MCF 10A (cell line): Measurements from ENCODE around the gene SERPINB5. TPM values are rescaled to one million over a fixed set of nuclear protein-coding genes. Genes with fewer than 3 reads are reported as not detected.

Experiments
- BruUV-seq: library from RNA; stranded (reverse); fragments of 400-500 nt; replicated peaks from 2 replicates; lab custom pipeline; 2021; lab: Mats Ljungman, UMichigan
- CTCF ChIA-PET: fragments of 300-600 bp; sonication (Branson Sonifier 250); formaldehyde crosslinking; extraction: SDS; loops from one replicate; lab custom pipeline; 2021; ENCODE audit warnings: antibody characterized with exemption, inconsistent platforms; lab: Yijun Ruan, JAX
- POLR2A ChIA-PET: fragments of 300-600, 350-650 bp; sonication (Branson Sonifier 250); formaldehyde crosslinking; extraction: SDS; loops from one replicate; lab custom pipeline; 2020; ENCODE audit warnings: antibody characterized with exemption, inconsistent platforms; lab: Yijun Ruan, JAX
- DNase-seq: peaks from one replicate; pipeline ENCODE4 v3.0.0-alpha.2; 2018; ENCODE audit not compliant: unreplicated experiment
- H3K27ac Mint-ChIP-seq: one replicate; pipeline ENCODE4 v1.8.0; 2022; ENCODE audit warnings: mild to moderate bottlenecking, low read depth, mixed read lengths; ENCODE audit not compliant: unreplicated experiment
- H3K27me3 Mint-ChIP-seq: one replicate; pipeline ENCODE4 v1.8.0; 2022; ENCODE audit warnings: mixed read lengths; ENCODE audit not compliant: insufficient read depth, unreplicated experiment
- H3K36me3 Mint-ChIP-seq: one replicate; pipeline ENCODE4 v1.8.0; 2022; ENCODE audit warnings: mild to moderate bottlenecking, moderate library complexity, mixed read lengths; ENCODE audit not compliant: insufficient read depth, unreplicated experiment
- H3K4me1 Mint-ChIP-seq: one replicate; pipeline ENCODE4 v1.8.0; 2022; ENCODE audit warnings: mixed read lengths; ENCODE audit not compliant: insufficient read depth, unreplicated experiment
- H3K4me3 Mint-ChIP-seq: one replicate; pipeline ENCODE4 v1.8.0; 2022; ENCODE audit warnings: mild to moderate bottlenecking, moderate library complexity, mixed read lengths; ENCODE audit not compliant: unreplicated experiment
- H3K9me3 Mint-ChIP-seq: one replicate; pipeline ENCODE4 v1.8.0; 2022; ENCODE audit warnings: mixed read lengths; ENCODE audit not compliant: unreplicated experiment
- intact Hi-C: fragments of 100-400 bp; cut with micrococcal nuclease; formaldehyde crosslinking; loops from 2 replicates; pipeline ENCODE4 v1.14.1; 2022
- total RNA-seq: library from RNA; stranded (reverse); gene quantifications from 2 replicates; pipeline ENCODE4 v1.2.3, GENCODE V29; 2022
- TF ChIP-seq, protein P1 (sequence below): fragments of 200-600 bp; IDR thresholded peaks from one replicate; pipeline ENCODE4 v1.8.0; 2022; ENCODE audit warnings: antibody characterized with exemption, mild to moderate bottlenecking; ENCODE audit not compliant: unreplicated experiment

SERPINB5 gene
- total RNA-seq, 1 experiment from 2014 or later = 330 TPM

DNA sequence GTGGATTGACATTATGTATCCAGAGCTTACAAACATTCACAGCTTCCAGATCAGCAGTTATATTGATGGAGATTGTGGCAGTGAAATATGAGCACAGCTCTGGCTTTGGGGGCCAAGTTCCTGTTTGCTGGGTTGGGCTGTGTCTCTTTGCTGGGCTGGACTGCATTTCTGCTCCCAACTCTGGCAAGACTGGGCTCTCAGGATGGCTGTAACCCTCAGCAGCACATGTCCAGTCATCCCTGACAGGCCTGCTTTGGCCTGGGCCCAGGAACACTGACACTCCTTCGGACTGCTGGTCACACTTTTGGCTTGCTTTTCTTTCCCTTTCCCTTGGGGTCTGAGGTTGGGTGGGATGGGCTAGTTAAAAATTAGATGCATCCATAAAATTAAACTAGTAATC lies 36.5 kb upstream of the SERPINB5 start:
- CTCF ChIA-PET = interaction anchor here (0.7 to 6.7 kb wide), 19 partner anchors 8 to 424 kb away, joined by 3 to 68 read pairs (median 8); partner anchors contain the start of genes SERPINB5 and VPS4B
- TF ChIP-seq, protein P1, sequence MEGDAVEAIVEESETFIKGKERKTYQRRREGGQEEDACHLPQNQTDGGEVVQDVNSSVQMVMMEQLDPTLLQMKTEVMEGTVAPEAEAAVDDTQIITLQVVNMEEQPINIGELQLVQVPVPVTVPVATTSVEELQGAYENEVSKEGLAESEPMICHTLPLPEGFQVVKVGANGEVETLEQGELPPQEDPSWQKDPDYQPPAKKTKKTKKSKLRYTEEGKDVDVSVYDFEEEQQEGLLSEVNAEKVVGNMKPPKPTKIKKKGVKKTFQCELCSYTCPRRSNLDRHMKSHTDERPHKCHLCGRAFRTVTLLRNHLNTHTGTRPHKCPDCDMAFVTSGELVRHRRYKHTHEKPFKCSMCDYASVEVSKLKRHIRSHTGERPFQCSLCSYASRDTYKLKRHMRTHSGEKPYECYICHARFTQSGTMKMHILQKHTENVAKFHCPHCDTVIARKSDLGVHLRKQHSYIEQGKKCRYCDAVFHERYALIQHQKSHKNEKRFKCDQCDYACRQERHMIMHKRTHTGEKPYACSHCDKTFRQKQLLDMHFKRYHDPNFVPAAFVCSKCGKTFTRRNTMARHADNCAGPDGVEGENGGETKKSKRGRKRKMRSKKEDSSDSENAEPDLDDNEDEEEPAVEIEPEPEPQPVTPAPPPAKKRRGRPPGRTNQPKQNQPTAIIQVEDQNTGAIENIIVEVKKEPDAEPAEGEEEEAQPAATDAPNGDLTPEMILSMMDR = no peak
- BruUV-seq = no TSS peak
- Mint-ChIP-seq H3K4me3 (no peak overlapping the region), H3K36me3 (no peaks in the 10 kb centered on the region), H3K9me3 (no peaks in the 10 kb centered on the region), H3K27me3 (no peaks in the 10 kb centered on the region), H3K27ac (peak overlapping the region; percentile 28), H3K4me1 (peaks cover 37% of the 10 kb centered on the region)
- intact Hi-C loops = loop anchor here (2.0 kb wide), 1 partner anchor 13 kb away; no protein-coding TSS in a partner anchor
- peak; percentile 61 for DNase-seq
- POLR2A ChIA-PET = interaction anchor here (0.9 to 17.6 kb wide), 13 partner anchors 12 to 424 kb away, joined by 3 to 863 read pairs (median 8); partner anchors contain the start of genes KDSR, SERPINB5 and VPS4B

DNA sequence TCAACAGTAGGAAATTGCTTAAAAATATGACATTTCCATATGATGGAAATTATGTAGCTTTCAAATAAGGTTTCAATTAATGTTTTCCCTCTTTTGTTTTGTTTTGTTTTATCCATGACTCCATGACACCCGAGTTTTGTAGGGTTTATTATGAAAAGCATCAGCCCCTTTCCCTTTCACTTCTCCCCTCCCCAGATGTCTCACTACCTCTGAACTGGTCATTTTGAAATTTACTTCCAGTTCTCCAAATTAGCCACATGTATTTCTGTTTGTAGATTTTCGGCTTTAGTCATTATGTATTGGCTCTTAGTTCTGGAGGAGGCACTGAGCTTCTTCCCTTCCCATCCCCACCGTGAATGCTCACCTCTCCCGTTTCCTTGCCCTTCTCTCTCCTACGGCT lies 35.9 kb upstream of the SERPINB5 start:
- POLR2A ChIA-PET = interaction anchor here (1.3 to 17.6 kb wide), 5 partner anchors 11 to 75 kb away, joined by 5 to 863 read pairs (median 31); partner anchors contain the start of genes SERPINB5 and VPS4B
- CTCF ChIA-PET = interaction anchor here (0.6 to 6.7 kb wide), 12 partner anchors 16 to 1012 kb away, joined by 3 to 68 read pairs (median 8); partner anchors contain the start of genes SERPINB5 and VPS4B

DNA sequence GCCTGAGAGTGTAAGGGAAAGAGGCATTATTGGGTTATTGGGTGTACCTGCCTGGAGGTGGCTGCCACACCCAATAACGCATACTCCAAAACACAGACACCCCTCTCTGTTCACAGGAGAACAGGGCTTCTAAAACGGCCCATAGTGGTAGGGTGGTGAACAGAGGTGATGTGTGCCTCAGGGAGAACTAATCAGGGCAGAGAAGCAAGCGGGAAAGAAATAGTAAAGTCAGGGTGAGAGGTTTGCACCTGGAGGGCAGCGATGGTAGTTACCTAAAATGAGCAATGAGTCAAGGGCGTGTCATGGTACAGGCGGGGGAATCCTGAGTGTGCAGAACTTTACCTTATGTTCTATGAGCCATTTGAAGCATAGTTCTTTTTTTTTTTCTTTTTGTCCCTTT lies 32.9 kb upstream of the SERPINB5 start:
- H3K27me3 Mint-ChIP-seq = no peaks in the 10 kb centered on the region
- BruUV-seq = no TSS peak
- DNase-seq = peak; percentile 69
- H3K4me3 Mint-ChIP-seq = peak overlapping the region; percentile 5
- intact Hi-C loops = loop anchor here (1.0 kb wide), 1 partner anchor 32 kb away; the partner anchor contains the start of gene SERPINB5
- peak overlapping the region; percentile 74 for H3K27ac Mint-ChIP-seq
- peaks cover 40% of the 10 kb centered on the region for H3K4me1 Mint-ChIP-seq
- CTCF ChIA-PET = interaction anchor here (0.7 to 5.3 kb wide), 6 partner anchors 8 to 313 kb away, joined by 3 to 47 read pairs (median 4); partner anchors contain the start of gene SERPINB5
- no peaks in the 10 kb centered on the region for H3K9me3 Mint-ChIP-seq
- TF ChIP-seq, protein P1 = peak; percentile 16
- POLR2A ChIA-PET = interaction anchor here (0.6 to 17.6 kb wide), 24 partner anchors 9 to 234 kb away, joined by 3 to 863 read pairs (median 8); partner anchors contain the start of genes KDSR, SERPINB13, SERPINB5 and VPS4B
- no peaks in the 10 kb centered on the region for H3K36me3 Mint-ChIP-seq

More for the DNA sequence above, 35.9 kb upstream of the SERPINB5 start:
- DNase-seq = no peak
- Mint-ChIP-seq H3K4me3 (no peak overlapping the region), H3K27me3 (no peaks in the 10 kb centered on the region), H3K27ac (peak overlapping the region; percentile 28), H3K4me1 (peaks cover 40% of the 10 kb centered on the region), H3K9me3 (no peaks in the 10 kb centered on the region), H3K36me3 (no peaks in the 10 kb centered on the region)
- TF ChIP-seq, protein P1 = no peak
- no TSS peak for BruUV-seq
- intact Hi-C loops = loop anchor here (2.0 kb wide), 1 partner anchor 14 kb away; no protein-coding TSS in a partner anchor

DNA sequence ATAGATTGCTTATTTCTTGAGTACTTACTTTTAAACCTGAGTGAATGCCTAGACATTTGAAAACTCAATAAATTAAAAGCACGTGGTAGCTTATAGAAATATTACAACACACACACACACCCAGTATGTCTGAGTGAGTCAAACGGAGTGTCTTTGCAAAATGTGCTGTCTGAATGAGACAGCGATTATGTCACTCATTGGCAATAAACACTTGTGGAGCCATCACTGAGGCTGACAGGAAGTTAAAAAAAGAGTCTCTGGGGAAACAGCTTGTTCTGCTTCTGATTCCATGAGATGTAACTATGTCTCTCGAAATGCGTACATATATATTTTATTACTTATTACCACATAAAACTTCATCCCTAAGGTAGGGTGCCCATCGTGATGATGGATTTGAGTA lies 32.2 kb upstream of the SERPINB5 start:
- ChIA-PET CTCF (interaction anchor here (0.6 to 5.3 kb wide), 8 partner anchors 9 to 313 kb away, joined by 3 to 47 read pairs (median 3); partner anchors contain the start of gene SERPINB5), POLR2A (interaction anchor here (0.6 to 17.6 kb wide), 27 partner anchors 10 to 234 kb away, joined by 3 to 863 read pairs (median 6); partner anchors contain the start of genes KDSR, SERPINB13, SERPINB5 and VPS4B)
- intact Hi-C loops = loop anchor here (1.0 kb wide), 1 partner anchor 32 kb away; the partner anchor contains the start of gene SERPINB5
- BruUV-seq = no TSS peak
- Mint-ChIP-seq H3K4me1 (peaks cover 40% of the 10 kb centered on the region), H3K9me3 (no peaks in the 10 kb centered on the region), H3K4me3 (peak overlapping the region; percentile 46), H3K27ac (peak overlapping the region; percentile 74), H3K27me3 (no peaks in the 10 kb centered on the region), H3K36me3 (no peaks in the 10 kb centered on the region)
- TF ChIP-seq, protein P1 = no peak
- peak; percentile 95 for DNase-seq
